ES-I3 (cell line): ENCODE measurements around the gene SOX21.
"Not testable (repeated sequence)": the region's sequence is repeated elsewhere in the genome, so short reads cannot be mapped to it uniquely, and the experiment has no call there.

Source experiments
- H3K36me3 ChIP-seq: 2 replicates; pipeline ENCODE4 v1.6.1; 2013; ENCODE audit warnings: mild to moderate bottlenecking, low read length, control low read depth, moderate library complexity; ENCODE audit not compliant: insufficient read depth
- H3K4me1 ChIP-seq: 2 replicates; pipeline ENCODE4 v1.6.1; 2013; ENCODE audit warnings: mild to moderate bottlenecking, control low read depth, low read length; ENCODE audit not compliant: insufficient read depth
- H3K9ac ChIP-seq: 2 replicates; pipeline ENCODE4 v1.6.1; 2013; ENCODE audit warnings: low read depth, mild to moderate bottlenecking, low read length, moderate library complexity
- H3K9me3 ChIP-seq: 2 replicates; pipeline ENCODE4 v1.6.1; 2013; ENCODE audit warnings: mild to moderate bottlenecking, low read length, moderate library complexity; ENCODE audit not compliant: control insufficient read depth, insufficient read depth

SOX21 gene

GRCh38 chr13:94712287-94712811 lies at the start of gene SOX21:
SOX21 (minus strand) TSS chr13:94712545; CDS start chr13:94712049, 496 bp downstream.
- Histone ChIP-seq H3K9me3 (no peaks in the 10 kb centered on the region), H3K36me3 (no peaks in the 10 kb centered on the region), H3K9ac (peak within 1 kb of the TSS; percentile 73), H3K4me1 (peaks cover 13% of the 10 kb centered on the region)

- Histone ChIP-seq H3K9ac (peak overlapping the region; percentile 4; the same call in 1 of the 2 replicates), H3K9me3 (no peaks in the 10 kb centered on the region), H3K36me3 (no peaks in the 10 kb centered on the region), H3K4me1 (peaks cover 9% of the 10 kb centered on the region)
Observed at GRCh38 chr13:94761407-94761806, 49.1 kb upstream of the SOX21 start.

DNA sequence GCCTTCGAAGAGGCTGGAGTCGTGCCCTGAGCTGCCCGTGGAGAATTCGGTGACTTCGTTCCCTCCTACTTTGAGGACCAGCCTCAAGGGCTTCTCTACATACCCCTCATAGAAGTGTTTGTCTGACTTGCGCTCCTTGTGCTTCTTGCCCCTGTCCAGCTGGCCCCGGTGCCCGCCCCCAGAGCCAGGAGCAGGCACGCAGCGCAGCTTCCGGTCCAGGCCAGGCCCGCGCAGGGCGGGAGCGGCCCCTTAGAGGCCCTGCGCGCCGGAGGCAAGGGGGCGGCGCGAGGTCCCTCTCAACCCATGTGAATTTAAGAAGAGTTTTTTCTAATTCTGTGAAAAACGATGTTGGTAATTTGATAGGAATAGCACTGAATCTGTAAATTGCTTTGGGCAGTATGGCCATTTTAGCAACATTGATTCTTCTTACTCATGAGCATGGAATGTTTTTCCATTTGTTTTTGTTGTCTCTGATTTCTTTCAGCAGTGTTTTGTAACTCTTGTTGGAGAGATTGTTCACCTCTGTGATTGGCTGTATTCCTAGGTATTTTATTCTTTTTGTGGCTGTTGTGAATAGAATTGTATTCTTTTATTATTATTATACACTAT lies 46.9 kb upstream of the SOX21 start:
- Histone ChIP-seq H3K9me3 (no peaks in the 10 kb centered on the region), H3K9ac (no peak overlapping the region), H3K4me1 (peaks cover 9% of the 10 kb centered on the region), H3K36me3 (no peaks in the 10 kb centered on the region)

DNA sequence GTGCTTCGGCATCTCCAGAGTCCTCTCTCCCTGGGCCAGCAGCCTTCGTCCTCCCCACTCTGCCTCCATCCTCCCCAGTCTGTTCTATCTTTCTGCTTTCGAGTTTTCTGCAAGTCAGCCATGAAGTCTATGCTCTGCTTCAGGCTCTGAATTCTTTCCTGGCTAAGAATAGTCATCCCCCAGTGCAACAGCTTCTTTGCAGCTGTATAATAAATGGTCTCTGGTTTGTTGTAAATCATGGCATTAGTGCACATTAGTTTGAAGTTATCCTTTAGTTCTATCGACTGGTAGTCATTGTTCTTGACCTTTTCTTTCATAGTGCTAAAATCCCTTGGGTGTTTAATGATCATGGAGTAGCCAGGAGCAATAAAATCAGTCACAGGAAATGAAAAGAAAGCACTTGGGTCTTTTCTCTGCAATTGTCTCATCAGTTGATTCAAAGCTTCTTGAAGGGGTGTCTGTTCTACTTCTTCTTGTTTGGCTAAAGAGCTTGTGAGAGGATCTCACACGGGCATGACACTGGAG lies 46.2 kb upstream of the SOX21 start:
- Histone ChIP-seq H3K36me3 (no peaks in the 10 kb centered on the region), H3K9ac (no peak overlapping the region), H3K4me1 (peaks cover 9% of the 10 kb centered on the region), H3K9me3 (no peaks in the 10 kb centered on the region)

- Histone ChIP-seq H3K9ac (no peak overlapping the region), H3K36me3 (no peaks in the 10 kb centered on the region), H3K4me1 (no peaks in the 10 kb centered on the region), H3K9me3 (no peaks in the 10 kb centered on the region)
Observed at GRCh38 chr13:94753327-94753726, 41.0 kb upstream of the SOX21 start.

DNA sequence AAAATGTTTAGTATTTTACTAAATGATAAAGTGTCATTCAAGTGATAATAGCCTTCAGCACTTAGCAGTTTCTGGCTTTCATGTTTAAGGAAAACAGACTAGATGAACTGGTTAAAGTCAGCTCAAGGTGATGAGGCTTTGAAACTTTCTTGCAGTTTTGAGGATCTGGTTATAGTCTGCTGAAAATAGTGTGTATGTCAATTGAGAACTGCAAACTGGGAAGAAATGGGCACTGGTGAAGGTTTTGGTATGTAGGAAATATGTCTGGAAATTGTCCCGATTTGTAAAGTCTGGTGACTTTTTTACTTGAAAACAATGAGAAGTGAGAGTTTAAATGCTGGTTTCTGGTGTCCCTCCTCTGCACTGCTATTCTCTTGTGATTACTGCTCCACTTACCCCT lies 36.8 kb upstream of the SOX21 start:
- Histone ChIP-seq H3K36me3 (no peaks in the 10 kb centered on the region), H3K9ac (no peak overlapping the region), H3K4me1 (no peaks in the 10 kb centered on the region), H3K9me3 (no peaks in the 10 kb centered on the region)

DNA sequence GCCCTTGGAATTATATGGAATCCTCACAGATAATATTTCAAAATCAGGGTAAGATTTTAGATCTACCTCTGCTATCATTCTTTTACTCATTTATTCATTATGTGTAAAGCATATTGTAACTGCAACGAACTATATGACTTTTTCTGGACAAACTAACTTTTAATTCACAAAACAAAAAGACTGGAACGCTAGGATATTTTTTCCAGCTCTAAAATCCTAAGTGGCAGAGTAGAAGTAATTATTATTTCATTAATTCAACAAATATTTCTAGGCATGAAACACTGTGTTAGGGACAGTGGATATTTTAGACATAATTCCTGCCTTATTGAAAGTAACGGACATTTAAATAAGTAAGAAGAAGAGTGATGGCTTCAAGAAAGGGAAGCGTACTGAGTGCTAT lies 26.9 kb upstream of the SOX21 start:
- H3K9me3 ChIP-seq = no peaks in the 10 kb centered on the region
- no peaks in the 10 kb centered on the region for H3K4me1 ChIP-seq
- no peaks in the 10 kb centered on the region for H3K36me3 ChIP-seq
- H3K9ac ChIP-seq = no peak overlapping the region

GRCh38 chr13:94731028-94731427 lies 18.7 kb upstream of the SOX21 start:
- H3K4me1 ChIP-seq = no peaks in the 10 kb centered on the region
- H3K9me3 ChIP-seq = peaks cover 8% of the 10 kb centered on the region; the same call in 1 of the 2 replicates
- no peaks in the 10 kb centered on the region for H3K36me3 ChIP-seq
- no peak overlapping the region for H3K9ac ChIP-seq

DNA sequence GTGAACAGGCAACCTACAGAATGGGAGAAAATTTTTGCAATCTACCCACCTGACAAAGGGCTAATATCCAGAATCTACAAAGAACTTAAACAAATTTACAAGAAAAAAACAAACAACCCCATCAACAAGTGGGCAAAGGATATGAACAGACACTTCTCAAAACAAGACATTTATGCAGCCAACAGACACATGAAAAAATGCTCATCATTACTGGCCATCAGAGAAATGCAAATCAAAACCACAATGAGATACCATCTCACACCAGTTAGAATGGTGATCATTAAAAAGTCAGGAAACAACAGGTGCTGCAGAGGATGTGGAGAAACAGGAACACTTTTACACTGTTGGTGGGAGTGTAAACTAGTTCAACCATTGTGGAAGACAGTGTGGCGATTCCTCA lies 17.6 kb upstream of the SOX21 start:
- not testable (repeated sequence) for H3K9ac ChIP-seq, H3K9me3 ChIP-seq, H3K4me1 ChIP-seq, H3K36me3 ChIP-seq

DNA sequence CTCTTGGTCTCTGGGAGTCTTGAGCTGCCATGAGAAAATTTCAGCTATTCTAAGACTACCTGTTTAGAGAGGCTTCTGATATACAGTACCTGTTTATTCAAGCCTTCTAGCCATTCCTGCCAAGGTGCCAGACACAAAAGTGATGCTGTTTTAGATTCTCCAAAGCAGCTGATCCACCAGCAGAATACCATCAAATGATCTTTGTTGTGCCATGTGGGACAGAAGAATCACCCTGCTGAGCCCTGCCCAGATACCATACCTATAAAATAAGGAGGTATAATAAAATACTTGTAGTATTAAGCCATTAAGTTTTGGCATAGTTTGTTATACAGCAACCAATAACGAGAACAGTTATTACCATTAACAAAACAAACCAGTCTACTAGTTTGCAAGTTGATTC lies 14.1 kb upstream of the SOX21 start:
- Histone ChIP-seq H3K9me3 (peaks cover 9% of the 10 kb centered on the region; the same call in 1 of the 2 replicates), H3K4me1 (no peaks in the 10 kb centered on the region), H3K36me3 (no peaks in the 10 kb centered on the region), H3K9ac (no peak overlapping the region)

GRCh38 chr13:94722609-94723345 lies 10.4 kb upstream of the SOX21 start:
- Histone ChIP-seq H3K36me3 (no peaks in the 10 kb centered on the region), H3K4me1 (peaks cover 2% of the 10 kb centered on the region; the same call in 1 of the 2 replicates), H3K9ac (no peak overlapping the region), H3K9me3 (peaks cover 9% of the 10 kb centered on the region; the same call in 1 of the 2 replicates)

GRCh38 chr13:94718697-94719096 lies 6.4 kb upstream of the SOX21 start:
- peaks cover 11% of the 10 kb centered on the region for H3K4me1 ChIP-seq
- H3K9ac ChIP-seq, H3K9me3 ChIP-seq, H3K36me3 ChIP-seq: not testable (repeated sequence)

DNA sequence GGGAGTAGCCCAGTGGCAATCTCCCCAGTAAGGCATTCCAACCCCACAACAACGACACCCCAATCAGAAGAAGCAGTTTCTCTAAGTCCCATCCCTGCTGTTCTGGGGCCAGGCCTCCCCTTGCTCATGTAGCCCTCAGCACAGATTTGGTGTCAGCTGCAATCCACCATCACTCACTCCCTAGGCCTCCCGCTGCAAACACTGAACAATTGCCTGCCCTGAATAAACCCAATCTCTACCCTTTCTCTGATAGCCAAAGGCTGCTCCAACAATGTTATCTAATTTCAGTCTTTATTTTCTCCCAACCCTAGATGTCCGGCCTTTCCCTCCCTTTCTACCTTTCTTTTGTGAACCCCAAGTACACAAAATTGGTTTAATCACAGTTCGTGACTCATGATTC lies 5.6 kb upstream of the SOX21 start:
- no peak overlapping the region for H3K9ac ChIP-seq
- H3K36me3 ChIP-seq = no peaks in the 10 kb centered on the region
- H3K4me1 ChIP-seq = peaks cover 11% of the 10 kb centered on the region
- H3K9me3 ChIP-seq = no peaks in the 10 kb centered on the region

- H3K4me1 ChIP-seq = peaks cover 11% of the 10 kb centered on the region
- H3K36me3 ChIP-seq = no peaks in the 10 kb centered on the region
- H3K9me3 ChIP-seq = no peaks in the 10 kb centered on the region
Observed at GRCh38 chr13:94716016-94716415, 3.7 kb upstream of the SOX21 start.

More at GRCh38 chr13:94716016-94716415, 3.7 kb upstream of the SOX21 start:
- H3K9ac ChIP-seq = no peak overlapping the region
